Activated CD4-positive, CD25-positive, alpha-beta regulatory T cell treated with anti-CD3 and anti-CD28 coated beads, Interleukin-2, amount 50 U/mL, for 72 hours (primary cell): Measurements from ENCODE around the gene CACNG5.

Source experiments
- DNase-seq: peaks from one replicate; pipeline ENCODE4 v3.0.0; 2021

The CACNG5 gene

GRCh38 chr17:66826856-66827255 lies 8.1 kb upstream of the CACNG5 start:
- DNase-seq: no peak

- no peak for DNase-seq
Measured at GRCh38 chr17:66829386-66829864, 5.5 kb upstream of the CACNG5 start.

GRCh38 chr17:66829883-66830282 lies 5.0 kb upstream of the CACNG5 start:
- no peak for DNase-seq

- DNase-seq: no peak
Measured at GRCh38 chr17:66830451-66830850, 4.5 kb upstream of the CACNG5 start.

GRCh38 chr17:66831383-66832210 lies 3.3 kb upstream of the CACNG5 start:
- DNase-seq: no peak

- no peak for DNase-seq
Measured at GRCh38 chr17:66833201-66833600, 1.7 kb upstream of the CACNG5 start.

GRCh38 chr17:66834426-66834918 lies 445 bp upstream of the CACNG5 start:
- no peak for DNase-seq

GRCh38 chr17:66835476-66835875 lies 559 bp downstream of the CACNG5 start:
- no peak for DNase-seq

- DNase-seq: no peak
Measured at GRCh38 chr17:66836063-66837005, 1.4 kb downstream of the CACNG5 start.

GRCh38 chr17:66837226-66837625 lies 2.3 kb downstream of the CACNG5 start:
- no peak for DNase-seq

- DNase-seq: no peak
Measured at GRCh38 chr17:66837885-66838665, 3.2 kb downstream of the CACNG5 start.

GRCh38 chr17:66839616-66840015 lies 4.7 kb downstream of the CACNG5 start:
- no peak for DNase-seq

GRCh38 chr17:66840061-66840460 lies 5.1 kb downstream of the CACNG5 start:
- DNase-seq: no peak

GRCh38 chr17:66841328-66841727 lies 6.4 kb downstream of the CACNG5 start:
- DNase-seq: no peak

- no peak for DNase-seq
Measured at GRCh38 chr17:66841744-66842143, 6.8 kb downstream of the CACNG5 start.

GRCh38 chr17:66842505-66842904 lies 7.6 kb downstream of the CACNG5 start:
- DNase-seq: no peak

- no peak for DNase-seq
Measured at GRCh38 chr17:66842959-66843358, 8.0 kb downstream of the CACNG5 start.

GRCh38 chr17:66843627-66844026 lies 8.7 kb downstream of the CACNG5 start:
- DNase-seq: no peak

GRCh38 chr17:66847704-66848103 lies 12.8 kb downstream of the CACNG5 start:
- DNase-seq: no peak

GRCh38 chr17:66848496-66848895 lies 13.6 kb downstream of the CACNG5 start:
- no peak for DNase-seq

- no peak for DNase-seq
Measured at GRCh38 chr17:66849032-66849655, 14.2 kb downstream of the CACNG5 start.
